GM19438 (cell line): Measurements from ENCODE around the gene CCDC71.

Experiments used
- ATAC-seq: cut with Tn5 transposase; IDR thresholded peaks from one replicate; pipeline ENCODE4 v1.9.1; 2021; ENCODE audit warnings: low read depth; ENCODE audit not compliant: unreplicated experiment

CCDC71 gene

DNA sequence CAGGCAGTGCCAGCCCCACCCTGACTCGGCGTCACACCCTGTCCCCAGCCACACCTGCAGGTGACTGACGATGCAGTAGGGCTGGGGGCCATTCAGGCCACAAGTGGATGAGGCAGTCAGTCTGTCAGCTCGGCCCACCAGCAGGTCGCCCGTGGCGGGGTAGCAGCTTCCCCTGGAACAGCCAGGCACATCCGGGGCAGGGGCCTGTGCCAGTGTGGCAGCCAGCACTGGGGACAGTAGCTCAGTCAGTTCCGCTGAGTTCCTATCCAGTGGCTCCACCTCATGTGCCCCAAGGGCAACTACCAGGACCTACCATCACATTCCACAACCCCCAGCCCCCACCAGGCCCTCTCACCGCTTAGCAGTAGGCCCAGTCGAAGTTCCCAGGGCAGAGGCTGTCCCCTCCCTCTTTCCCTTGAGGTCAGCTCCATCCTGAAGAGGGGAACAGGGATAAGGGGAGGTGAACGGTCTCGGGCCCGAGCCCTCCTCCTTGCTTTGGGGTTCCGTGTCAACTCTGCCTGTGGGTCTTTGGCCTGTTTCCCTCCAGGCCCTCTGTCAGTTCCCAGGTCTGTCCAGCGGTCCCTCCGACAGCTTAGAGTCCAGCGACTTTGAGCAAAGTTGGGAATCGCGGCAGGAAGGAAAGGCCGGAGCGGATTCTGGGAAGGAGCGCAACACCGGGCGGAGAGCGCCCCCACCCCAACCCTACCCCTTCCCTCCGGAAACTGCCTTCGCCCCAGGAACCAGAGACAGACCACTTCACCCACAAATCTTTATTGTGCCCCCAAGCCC, 33.5 kb downstream of the CCDC71 start, which contains the start of gene LAMB2:
LAMB2 (minus strand) TSS at position 614 of the 789 bp plus-strand sequence; CDS start at position 431, 183 bp downstream.
- ATAC-seq = no peak

DNA sequence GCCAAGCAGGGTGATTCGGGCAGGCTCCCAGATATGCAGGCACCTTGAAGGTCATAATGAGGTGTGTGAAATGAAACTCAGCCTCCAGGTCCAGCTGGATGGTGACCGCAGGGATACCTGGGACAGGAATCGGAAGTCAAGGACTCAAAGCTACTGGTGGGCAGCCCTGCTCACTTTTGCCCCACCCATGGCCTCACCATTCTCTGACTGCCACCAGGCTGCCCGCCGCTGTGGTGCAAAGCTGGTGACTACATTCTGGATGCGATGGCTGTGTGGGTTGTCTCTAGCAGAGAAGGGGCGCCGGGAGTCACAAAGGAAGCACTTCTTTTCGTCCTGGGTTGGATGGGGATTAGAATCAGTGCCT, 34.1 kb downstream of the CCDC71 start:
- no peak for ATAC-seq

DNA sequence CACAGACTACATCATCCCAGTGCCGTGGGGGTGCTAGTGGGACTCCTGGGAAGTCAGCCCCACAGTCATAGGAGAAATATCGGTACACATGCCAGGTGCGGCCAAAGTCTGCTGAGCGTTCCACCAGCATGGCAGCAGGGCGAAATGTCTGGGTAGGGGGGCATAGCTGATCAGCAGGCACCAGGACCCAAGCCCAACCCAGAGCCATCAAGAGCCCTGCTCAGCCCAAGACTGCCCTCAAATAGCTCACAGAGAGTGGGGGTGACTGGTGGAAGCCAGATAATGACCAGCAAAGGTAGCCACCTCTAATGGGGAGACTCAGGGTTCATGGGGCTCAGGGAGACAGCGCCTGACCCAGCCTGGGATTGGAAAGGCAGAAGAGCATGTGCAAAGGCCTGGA, 34.6 kb downstream of the CCDC71 start:
- no peak for ATAC-seq

GRCh38 chr3:49131040-49131439, 35.1 kb downstream of the CCDC71 start:
- ATAC-seq = no peak

GRCh38 chr3:49124991-49125670, 41.0 kb downstream of the CCDC71 start:
- ATAC-seq = no peak

GRCh38 chr3:49124203-49124602, 41.9 kb downstream of the CCDC71 start:
- no peak for ATAC-seq

DNA sequence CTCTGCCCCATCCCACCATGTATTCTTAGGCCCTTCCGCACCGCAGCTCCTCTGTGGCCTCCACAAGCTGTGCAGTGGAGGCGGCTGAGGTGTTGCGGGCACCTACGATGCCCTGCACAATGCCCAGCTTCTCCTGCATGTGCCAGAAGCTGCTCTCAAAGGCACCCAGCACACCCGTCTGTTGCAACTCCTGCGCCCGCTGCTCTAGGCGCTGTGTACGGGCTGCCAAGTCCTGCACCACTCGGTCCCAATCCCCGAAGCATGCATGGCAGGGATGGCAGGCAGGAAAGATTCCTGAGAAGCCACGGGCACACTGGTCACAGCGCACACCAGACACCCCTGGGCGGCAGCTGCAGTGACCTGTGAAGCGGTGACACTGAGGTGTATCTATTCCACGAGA, 42.4 kb downstream of the CCDC71 start:
- no peak for ATAC-seq

DNA sequence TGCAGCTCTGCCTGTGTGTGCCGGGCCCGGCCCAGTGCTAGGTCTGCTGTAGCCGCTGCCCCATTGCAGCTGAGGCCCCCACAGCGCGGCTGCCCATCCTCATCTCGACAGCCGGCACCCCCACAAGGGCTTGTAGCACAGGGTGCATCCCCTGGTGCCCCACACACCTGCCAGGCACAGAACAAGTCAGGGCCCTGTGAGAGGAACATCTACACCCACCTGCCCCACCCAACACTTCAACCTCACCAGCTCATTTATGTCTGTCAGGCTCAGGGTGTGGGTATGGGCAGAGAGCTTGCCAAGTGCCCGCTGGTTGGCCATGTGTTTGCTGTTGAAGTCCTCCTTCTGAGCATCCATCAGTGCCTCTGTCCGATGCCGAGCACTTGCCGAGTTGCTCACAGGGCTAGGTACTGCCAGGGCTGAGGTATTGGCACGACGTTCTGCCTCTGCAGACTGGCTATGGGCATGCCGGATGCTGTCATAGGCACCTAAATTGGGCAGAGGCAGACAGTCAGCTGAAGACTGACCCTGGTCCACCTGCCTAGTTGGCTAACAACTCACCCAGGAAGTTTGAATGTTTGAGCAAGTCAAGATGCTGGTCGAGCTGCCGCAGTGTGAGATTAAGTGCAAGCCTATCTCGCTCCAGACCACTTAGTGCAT, 43.1 kb downstream of the CCDC71 start:
- ATAC-seq = no peak

DNA sequence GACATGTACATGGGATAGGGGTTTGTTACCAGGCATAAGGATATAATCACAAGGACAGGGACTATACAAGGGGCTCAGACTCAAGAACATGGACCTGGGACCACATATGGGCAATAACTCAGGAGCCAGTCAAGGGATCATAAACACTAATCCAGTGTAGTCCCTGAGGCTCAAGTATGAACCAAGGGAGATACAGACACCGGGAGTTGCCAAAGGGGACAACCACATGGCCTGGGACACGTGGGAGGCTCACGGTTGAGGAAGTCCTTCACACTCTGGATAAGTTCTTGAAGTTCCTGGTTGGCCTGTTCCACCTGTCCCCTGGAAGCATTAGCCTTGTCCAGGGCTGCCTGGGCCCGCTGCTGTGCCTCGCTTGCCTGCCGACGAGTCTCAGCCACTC, 43.7 kb downstream of the CCDC71 start:
- ATAC-seq = no peak

DNA sequence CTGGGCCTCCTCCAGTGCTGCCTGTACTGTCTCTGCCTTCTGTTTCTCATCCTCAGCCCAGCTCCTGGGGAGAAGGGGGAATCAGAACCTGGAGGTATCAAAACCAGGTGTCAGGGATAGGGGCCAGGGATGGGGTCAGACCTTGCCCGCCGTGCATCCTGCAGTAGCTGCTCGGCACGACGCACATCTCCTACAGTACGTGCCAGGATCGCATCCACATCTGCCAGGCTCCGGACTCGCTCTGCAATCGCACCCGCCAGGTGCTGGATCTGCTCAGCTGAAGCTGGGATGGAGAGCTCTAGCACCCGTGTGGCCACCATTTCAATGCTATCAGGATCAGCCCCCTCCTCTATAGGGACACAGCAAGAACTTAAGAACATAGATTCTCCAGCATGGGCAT, 44.1 kb downstream of the CCDC71 start:
- no peak for ATAC-seq

GRCh38 chr3:49121132-49121736, 44.9 kb downstream of the CCDC71 start:
- ATAC-seq = no peak

DNA sequence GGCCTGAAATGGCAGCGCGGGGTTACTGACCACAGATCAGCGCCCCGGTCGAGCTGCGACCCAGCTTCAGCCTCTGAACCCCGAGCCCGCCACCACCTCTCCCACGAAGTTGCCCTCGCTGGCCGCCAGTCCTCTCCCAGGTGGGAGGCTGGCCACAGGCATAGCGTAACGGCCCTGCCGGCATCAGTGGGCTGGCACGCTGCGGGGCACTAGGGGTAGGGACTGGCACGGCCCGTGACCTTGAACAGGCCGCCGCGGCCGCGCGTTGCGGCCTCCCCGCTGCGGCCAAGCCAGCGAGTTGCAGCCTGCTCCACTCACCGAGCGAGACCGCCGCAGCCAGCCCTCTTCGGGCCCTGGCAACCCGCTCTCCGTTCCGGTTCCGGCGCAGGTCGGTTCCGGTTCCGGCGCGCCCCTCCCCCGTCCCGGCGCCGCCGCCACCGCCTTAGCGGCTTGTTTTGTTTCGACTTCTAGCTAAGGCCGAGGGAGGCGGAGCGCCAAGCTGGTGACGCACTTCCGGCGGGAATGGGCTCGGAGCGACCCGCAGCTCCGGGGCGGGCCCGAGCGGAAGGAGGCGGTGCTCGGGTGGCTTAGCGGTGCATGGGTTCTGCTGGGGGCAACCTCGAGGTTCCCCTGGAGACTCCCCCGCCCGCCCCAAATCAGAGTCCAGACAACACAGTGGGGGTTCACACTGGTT, 45.5 kb downstream of the CCDC71 start, which contains the start of gene USP19:
USP19 (minus strand) TSS at position 386 of the 694 bp plus-strand sequence. CDS start 1,678 bp downstream, outside the sequence.
- ATAC-seq = peak; percentile 96

DNA sequence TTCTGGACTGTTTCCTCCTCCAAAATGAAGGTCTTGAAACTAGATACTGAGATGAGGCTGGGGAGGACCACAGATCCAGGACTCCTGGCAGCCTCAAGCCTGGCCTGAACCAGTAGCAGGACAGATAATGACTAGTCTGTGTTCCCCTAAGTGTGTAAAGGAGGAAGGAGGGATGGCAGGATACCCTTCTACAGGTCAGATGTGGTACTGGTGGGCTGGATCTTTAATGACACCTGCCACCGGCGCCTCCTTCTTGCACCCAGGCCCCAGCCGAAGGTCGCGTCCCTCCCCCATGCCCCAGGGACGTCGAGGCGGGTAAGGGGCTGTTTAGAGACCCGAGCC, 46.1 kb downstream of the CCDC71 start:
- ATAC-seq = no peak

DNA sequence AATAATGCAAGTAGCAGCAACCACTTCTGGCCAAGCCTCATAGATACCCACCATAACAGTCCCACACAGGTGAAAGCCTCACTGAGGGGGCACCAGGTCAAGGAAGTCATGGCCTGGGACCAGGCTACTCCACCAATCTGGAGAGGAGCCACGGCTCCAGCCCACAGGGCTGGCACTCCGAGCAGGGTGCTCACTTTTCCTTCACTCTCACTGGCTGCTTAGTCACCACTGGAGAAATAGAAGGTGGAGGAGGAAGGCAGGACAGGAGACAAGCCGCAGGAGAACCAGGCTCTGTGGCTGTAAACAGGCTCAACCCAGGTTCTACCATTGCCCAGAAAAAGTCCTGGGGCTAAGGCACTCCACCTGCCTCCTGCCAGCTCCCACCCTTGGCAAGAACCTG, 46.7 kb downstream of the CCDC71 start:
- ATAC-seq = no peak

- no peak for ATAC-seq
These were observed 47.1 kb downstream of the CCDC71 start for GRCh38 chr3:49119036-49119435.
